AG04449 (cell line): ENCODE results near the gene ZNF865.
A peak's percentile ranks its signal among the peaks of the same experiment; 100 is the strongest.

ENCODE experiments used
- CTCF ChIA-PET: fragments of 350-600 bp; formaldehyde crosslinking; extraction: SDS; loops from one replicate; lab custom pipeline; 2021; ENCODE audit warnings: antibody characterized with exemption; lab: Yijun Ruan, JAX
- POLR2A ChIA-PET: fragments of 400-600, 350-600 bp; formaldehyde crosslinking; extraction: SDS; loops from one replicate; lab custom pipeline; 2020; ENCODE audit warnings: antibody characterized with exemption, inconsistent platforms; lab: Yijun Ruan, JAX
- DNase-seq: peaks from one replicate; pipeline ENCODE4 v3.0.0-alpha.2; 2010; ENCODE audit warnings: low read depth, low spot score
- H3K4me3 ChIP-seq: 2 replicates; pipeline ENCODE4 v1.5.1; 2011; ENCODE audit warnings: low read depth, mild to moderate bottlenecking, control low read depth, low read length
- CTCF ChIP-seq: IDR thresholded peaks from one replicate; pipeline ENCODE4 v1.5.1; 2011; ENCODE audit warnings: mild to moderate bottlenecking, moderate library complexity, low read length, control low read depth, inconsistent platforms; ENCODE audit not compliant: insufficient read depth; ENCODE audit errors: missing control alignments

The ZNF865 gene

DNA sequence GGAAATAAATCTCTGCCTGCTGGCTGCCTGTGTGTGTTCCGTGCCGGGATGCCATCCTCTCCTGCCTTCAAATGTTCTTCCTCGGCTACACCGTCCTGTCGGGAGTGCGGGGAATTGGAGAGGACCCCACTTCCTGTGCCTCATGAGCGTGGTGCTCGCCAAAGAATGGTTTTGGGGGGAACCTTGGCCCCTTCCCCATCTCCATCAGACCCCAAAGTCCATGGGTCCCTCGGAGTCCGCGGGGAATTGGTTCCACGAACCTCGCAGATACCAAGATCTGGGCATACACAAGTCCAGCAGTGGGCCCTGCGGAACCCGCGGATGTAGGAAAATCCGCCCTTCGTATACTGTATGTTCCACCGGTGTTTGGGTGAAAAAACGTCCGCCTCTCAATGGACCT is 2.3 kb upstream of the ZNF865 start:
- DNase-seq = no peak
- no peak for TF ChIP-seq CTCF
- CTCF ChIA-PET = no interaction called here
- no peak overlapping the region for H3K4me3 ChIP-seq
- POLR2A ChIA-PET = no interaction called here

GRCh38 chr19:55603581-55604292 is 1.7 kb upstream of the ZNF865 start:
- ChIA-PET POLR2A (interaction anchor here (1.1 kb wide), 1 partner anchor 18 kb away, joined by 3 read pairs; no protein-coding TSS in a partner anchor), CTCF (interaction anchor here (1.0 to 3.9 kb wide), 5 partner anchors 10 to 136 kb away, joined by 3 to 36 read pairs (median 4); no protein-coding TSS in a partner anchor)
- DNase-seq = no peak
- no peak overlapping the region for H3K4me3 ChIP-seq
- TF ChIP-seq CTCF = no peak

DNA sequence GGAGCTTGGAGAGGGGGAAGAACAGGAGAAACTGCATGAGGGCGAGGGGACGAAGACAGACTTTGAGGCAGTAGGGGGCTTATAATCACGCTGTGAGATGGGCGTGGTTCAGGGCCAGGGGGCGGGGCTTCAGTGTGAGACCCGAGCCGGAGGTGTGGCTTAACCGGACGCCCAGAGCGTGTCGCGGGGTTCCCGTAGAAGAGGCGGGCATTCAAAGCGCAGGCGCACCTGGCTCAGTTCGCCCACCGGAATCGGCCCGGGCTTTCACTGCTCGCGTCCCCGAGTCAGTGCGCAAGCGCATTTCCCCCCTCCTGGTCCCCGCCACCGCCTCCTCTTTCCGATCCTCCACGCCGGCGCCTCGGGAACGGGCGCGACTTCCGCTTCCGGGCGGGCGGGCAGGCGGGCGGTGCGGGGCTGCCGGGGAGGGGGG is 225 bp upstream of the ZNF865 start:
- peak overlapping the region; percentile 96 for H3K4me3 ChIP-seq
- no peak for TF ChIP-seq CTCF
- DNase-seq = peak; percentile 65
- POLR2A ChIA-PET = interaction anchor here (0.6 to 1.5 kb wide), 7 partner anchors 19 to 543 kb away, joined by 3 to 6 read pairs (median 5); partner anchors contain the start of genes ZNF581 and ZNF784
- CTCF ChIA-PET = interaction anchor here (0.7 to 4.3 kb wide), 25 partner anchors 8 to 517 kb away, joined by 3 to 70 read pairs (median 6); partner anchors contain the start of gene ZNF784

- ChIA-PET POLR2A (interaction anchor here (0.5 to 1.5 kb wide), 10 partner anchors 11 to 119 kb away, joined by 3 to 6 read pairs (median 3); partner anchors contain the start of genes ZNF579, ZNF581 and ZNF784), CTCF (interaction anchor here (0.7 to 4.3 kb wide), 33 partner anchors 9 to 466 kb away, joined by 3 to 70 read pairs (median 6); partner anchors contain the start of genes NAT14, ZNF579 and ZNF784)
- no peak for DNase-seq
- peak overlapping the region; percentile 96 for H3K4me3 ChIP-seq
- no peak for TF ChIP-seq CTCF
These were observed 982 bp downstream of the ZNF865 start for GRCh38 chr19:55606471-55606787.

DNA sequence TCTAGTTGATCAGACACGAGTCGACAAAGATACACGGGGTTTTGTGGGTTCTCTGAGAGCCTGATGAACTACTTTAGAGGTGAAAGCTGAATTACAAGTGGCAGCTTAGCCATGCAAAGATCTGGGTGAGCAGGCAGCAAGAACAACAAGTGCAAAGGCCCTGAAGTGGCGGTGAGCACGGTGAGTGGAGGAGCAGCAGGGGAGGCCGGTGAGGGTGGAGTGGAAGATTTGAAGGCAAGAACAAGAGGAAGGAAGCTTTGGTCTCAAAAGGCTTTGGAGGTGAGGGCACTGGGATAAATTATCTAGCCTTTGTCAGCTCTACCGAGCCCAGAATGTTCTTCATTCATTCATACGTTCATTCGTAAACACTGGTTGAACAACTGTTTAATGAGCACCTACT is 1.4 kb downstream of the ZNF865 start:
- no peak for DNase-seq
- ChIA-PET POLR2A (interaction anchor here (0.5 to 1.5 kb wide), 6 partner anchors 11 to 120 kb away, joined by 3 to 5 read pairs (median 3); partner anchors contain the start of gene ZNF579), CTCF (interaction anchor here (0.8 to 4.3 kb wide), 28 partner anchors 9 to 466 kb away, joined by 3 to 70 read pairs (median 6); partner anchors contain the start of genes NAT14, ZNF579 and ZNF784)
- peak overlapping the region; percentile 96 for H3K4me3 ChIP-seq
- no peak for TF ChIP-seq CTCF

DNA sequence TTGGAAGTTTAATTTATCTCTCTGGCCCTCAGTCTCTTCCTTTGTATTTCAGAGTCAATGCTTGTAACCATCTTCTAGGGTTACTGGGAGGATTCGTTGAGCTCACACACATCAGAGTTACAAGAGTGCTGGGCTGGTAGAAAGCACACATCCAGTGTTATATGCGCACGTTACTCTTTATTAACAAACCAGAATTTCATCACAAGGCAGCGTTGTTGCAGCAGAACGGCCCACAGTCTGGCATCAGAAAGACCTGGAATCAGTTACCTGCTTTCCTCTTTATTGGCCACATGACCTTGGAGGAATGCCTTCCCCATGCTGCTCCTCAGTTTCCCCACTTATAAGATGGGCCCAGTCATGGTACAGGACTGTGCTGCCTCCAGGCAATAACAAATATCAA is 3.9 kb downstream of the ZNF865 start:
- no peak for TF ChIP-seq CTCF
- DNase-seq = no peak
- POLR2A ChIA-PET = no interaction called here
- no peak overlapping the region for H3K4me3 ChIP-seq
- CTCF ChIA-PET = interaction anchor here (1.0 to 2.7 kb wide), 2 partner anchors 14 to 469 kb away, joined by 3 to 10 read pairs; partner anchors contain the start of gene ZNF784
